ENCODE results near the gene GNG12.
"Not testable (repeated sequence)": the region's sequence is repeated elsewhere in the genome, so short reads cannot be mapped to it uniquely, and the experiment has no call there.

Gene GNG12

DNA sequence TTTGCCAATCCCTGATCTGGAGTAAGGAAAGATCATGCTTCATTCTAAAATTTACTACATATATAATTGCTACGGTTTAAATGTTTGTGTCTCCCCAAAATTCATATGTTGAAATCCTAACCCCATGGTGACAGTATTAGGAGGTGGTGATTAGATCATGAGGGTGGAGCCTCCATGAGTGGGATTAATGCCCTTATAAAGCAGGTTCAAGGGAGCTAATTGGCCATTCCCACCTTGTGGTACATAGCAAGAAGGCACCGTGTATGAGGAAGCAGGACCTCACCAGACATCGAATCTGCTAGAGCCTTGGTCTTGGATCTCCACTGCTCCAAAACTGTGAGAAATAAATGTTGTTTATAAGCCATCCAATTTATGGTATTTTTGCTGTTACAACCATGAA, 92.7 kb downstream of the GNG12 start:
- Mint-ChIP-seq H3K27me3 (no peaks in the 10 kb centered on the region), H3K36me3 (peaks cover 0 to 2% of the 10 kb centered on the region in 2 donors), H3K9me3 (no peaks in the 10 kb centered on the region), H3K27ac (no peak overlapping the region), H3K4me1 (peaks cover 11 to 12% of the 10 kb centered on the region in 2 donors), H3K4me3 (no peak overlapping the region)
- ATAC-seq (replicated peaks) (no peak), DNase-seq (no peak)

DNA sequence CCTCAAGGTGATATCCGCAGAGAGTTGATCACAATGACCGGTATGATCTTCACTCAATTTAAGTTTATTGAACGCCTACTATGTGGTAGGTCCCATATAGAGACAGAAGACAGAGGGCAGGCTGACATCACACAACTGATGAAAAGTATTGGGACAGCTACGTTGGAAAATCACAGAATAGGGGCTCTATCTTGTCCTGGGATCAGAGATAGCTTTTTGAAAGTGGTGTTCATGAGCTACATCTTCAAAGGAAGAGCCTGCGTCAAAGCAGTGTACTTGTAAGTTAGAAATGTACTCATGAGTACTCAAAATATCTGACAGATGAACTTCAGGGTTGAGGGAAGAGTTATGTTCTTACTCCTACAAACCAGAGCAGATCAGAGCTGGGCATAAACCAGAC, 93.9 kb downstream of the GNG12 start:
- Mint-ChIP-seq H3K27ac (no peak overlapping the region), H3K36me3 (peaks cover 0 to 2% of the 10 kb centered on the region in 2 donors), H3K4me3 (no peak overlapping the region), H3K4me1 (peaks cover 14 to 15% of the 10 kb centered on the region in 2 donors), H3K9me3 (no peaks in the 10 kb centered on the region), H3K27me3 (no peaks in the 10 kb centered on the region)
- ATAC-seq (replicated peaks), result no peak
- no peak for DNase-seq

DNA sequence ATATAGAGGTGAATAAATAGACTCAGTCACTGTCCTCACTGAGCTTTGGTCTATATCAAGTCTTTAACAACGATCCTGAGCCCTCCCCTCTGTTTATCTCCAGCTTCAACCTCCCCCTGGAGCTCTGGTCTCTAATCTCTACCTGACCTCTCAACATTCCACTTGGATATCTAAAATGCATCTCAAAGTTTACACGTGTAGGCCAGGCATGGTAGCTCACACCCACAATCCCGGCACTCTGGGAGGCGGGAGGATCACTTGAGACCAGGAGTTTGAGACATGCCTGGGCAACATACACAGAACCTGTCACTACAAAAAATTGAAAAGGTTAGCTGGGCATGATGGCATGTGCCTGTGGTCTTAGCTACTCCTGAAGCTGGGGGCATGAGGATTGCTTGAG, 94.9 kb downstream of the GNG12 start:
- Mint-ChIP-seq H3K27me3 (no peaks in the 10 kb centered on the region), H3K36me3 (peaks cover 0 to 2% of the 10 kb centered on the region in 2 donors), H3K4me1 (peaks cover 20 to 23% of the 10 kb centered on the region in 2 donors), H3K9me3 (no peaks in the 10 kb centered on the region), H3K27ac (no peak overlapping the region), H3K4me3 (no peak overlapping the region)
- DNase-seq (no peak), ATAC-seq (replicated peaks) (no peak)

DNA sequence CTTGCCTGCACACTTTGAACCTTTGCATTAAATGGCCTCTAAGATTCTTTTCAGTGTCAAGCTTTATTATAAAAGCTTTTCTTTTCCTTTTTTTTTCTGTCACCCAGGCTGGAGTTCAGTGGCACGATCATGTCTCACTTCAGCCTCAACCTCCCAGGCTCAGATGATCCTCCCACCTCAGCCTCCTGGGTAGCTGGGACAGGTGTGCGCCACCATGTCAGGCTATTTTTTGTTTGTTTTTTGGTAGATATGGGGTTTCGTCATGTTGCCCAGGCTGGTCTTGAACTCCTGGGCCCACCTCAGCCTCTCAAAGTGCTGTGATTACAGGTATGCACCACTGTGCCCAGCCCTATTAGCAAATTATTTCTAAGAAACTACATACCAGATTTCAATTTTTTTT, 95.4 kb downstream of the GNG12 start:
- H3K27me3 Mint-ChIP-seq, result no peaks in the 10 kb centered on the region
- no peak overlapping the region for H3K27ac Mint-ChIP-seq
- no peak overlapping the region for H3K4me3 Mint-ChIP-seq
- no peaks in the 10 kb centered on the region for H3K9me3 Mint-ChIP-seq
- H3K4me1 Mint-ChIP-seq, result peaks cover 22 to 23% of the 10 kb centered on the region in 2 donors
- no peak for DNase-seq
- no peak for ATAC-seq (replicated peaks)
- H3K36me3 Mint-ChIP-seq, result peaks cover 0 to 2% of the 10 kb centered on the region in 2 donors

DNA sequence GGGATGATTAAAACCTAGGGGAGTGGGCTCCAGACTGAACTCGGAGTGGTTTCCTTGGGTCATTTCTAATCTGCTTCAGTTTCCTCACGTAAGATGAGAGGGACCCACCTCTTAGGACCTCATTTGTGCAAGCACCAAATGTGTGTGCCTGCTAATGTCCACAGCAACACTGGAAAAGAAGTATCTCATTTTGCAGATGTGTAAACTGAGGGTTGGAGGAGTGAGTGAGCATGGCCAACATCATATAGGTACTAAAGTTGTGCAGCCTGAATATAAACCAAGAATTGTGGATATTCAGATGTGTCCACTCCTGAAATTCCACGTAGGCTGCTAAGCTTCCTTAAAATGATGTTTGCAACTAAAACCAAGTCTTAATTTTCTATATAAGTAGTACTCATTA, 96.5 kb downstream of the GNG12 start:
- DNase-seq (no peak), ATAC-seq (replicated peaks) (no peak)
- Mint-ChIP-seq H3K4me3 (peak overlapping the region; percentile 80 to 88), H3K4me1 (peaks cover 22 to 23% of the 10 kb centered on the region in 2 donors), H3K27ac (peak overlapping the region; percentile 96), H3K36me3 (peaks cover 0 to 2% of the 10 kb centered on the region in 2 donors), H3K9me3 (no peaks in the 10 kb centered on the region), H3K27me3 (no peaks in the 10 kb centered on the region)

DNA sequence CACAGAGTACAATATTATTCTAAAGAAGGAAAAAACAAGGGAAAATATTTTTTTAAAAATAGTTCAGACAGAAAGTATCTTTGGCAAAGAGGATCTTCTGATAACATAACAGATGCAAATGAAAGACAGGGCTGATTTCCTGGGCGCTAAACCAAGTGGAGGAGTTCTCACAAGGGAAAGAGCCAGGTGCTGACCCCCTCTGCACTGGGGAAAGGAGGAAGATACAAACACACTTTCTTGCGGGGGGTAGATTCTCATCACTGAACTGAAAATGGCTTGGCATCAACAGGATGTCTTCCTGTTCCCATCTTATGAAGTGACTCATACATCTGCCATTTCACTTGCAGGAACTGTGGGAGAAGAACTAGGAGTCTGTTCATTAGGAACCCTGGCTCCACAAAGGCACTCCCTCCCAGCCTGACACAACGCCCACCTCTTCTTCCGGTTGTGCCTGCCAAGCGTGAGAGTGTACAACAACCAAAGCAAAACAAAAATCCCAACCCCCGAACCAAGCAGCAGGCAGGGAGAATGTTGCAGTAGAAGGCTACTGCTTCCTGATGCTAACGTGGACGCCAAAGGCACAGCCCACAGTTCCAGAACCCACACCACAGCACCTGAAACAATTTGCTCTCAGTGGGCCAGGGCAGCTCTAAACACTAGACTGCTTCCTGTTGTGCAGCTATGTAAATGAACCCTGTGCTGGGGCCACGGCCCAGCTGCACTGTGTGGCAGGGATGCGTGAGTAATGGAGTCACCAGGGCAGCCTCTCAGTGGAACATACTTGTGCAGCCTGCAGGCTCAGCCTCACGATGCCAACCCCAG, 97.2 kb downstream of the GNG12 start:
- ATAC-seq (replicated peaks), result peak; percentile 95 to 98

DNA sequence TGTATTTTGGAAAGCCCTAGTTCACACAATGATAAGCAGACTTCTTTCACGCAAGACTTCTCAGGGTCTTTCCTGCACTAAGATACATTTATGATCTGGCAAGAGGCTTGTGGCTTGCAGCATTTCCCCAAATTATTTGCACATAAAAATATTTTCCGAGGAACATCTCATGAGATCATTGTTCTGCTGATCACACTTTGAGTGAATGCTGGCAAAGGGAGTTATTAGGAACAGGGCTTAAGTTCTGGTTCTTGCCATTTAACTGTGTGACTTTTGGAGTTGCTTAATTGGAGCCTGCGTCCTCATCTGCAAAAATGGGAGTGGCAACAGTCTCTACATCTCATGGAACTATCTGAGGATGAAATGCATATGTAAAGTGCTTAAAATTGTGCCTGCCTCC, 98.1 kb downstream of the GNG12 start:
- H3K4me3 Mint-ChIP-seq, result no peak overlapping the region
- H3K27ac Mint-ChIP-seq, result no peak overlapping the region
- DNase-seq, result no peak
- H3K27me3 Mint-ChIP-seq, result no peaks in the 10 kb centered on the region
- no peaks in the 10 kb centered on the region for H3K9me3 Mint-ChIP-seq
- H3K4me1 Mint-ChIP-seq, result peaks cover 24 to 26% of the 10 kb centered on the region in 2 donors
- H3K36me3 Mint-ChIP-seq, result peaks cover 0 to 2% of the 10 kb centered on the region in 2 donors
- ATAC-seq (replicated peaks), result peak in 1 of 2 donors; percentile 29

More for the DNA sequence above, 97.2 kb downstream of the GNG12 start:
- DNase-seq, result peak; percentile 44
- no peaks in the 10 kb centered on the region for H3K9me3 Mint-ChIP-seq
- peak overlapping the region; percentile 96 for H3K27ac Mint-ChIP-seq
- peak overlapping the region; percentile 80 to 88 for H3K4me3 Mint-ChIP-seq
- H3K27me3 Mint-ChIP-seq, result no peaks in the 10 kb centered on the region
- H3K36me3 Mint-ChIP-seq, result peaks cover 0 to 2% of the 10 kb centered on the region in 2 donors
- peaks cover 23 to 25% of the 10 kb centered on the region in 2 donors for H3K4me1 Mint-ChIP-seq

DNA sequence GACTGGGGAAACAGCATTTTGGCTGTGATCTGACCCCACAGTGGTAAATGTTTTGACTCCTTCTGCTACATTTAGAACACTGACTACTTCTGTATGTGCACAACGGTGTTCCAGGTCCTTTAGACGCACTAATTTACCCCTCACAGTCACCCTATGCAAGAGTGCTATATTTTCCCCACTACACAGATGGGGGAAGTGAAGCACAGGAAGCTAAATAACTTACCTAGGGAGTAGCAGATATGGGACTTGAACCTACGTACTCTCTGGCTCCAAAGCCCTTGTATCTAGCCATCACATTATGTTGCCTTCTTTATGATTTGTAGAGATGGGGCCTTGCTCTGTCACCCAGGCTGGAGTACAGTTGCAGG, 99.0 kb downstream of the GNG12 start:
- Mint-ChIP-seq H3K4me1 (peaks cover 31 to 32% of the 10 kb centered on the region in 2 donors), H3K27ac (no peak overlapping the region), H3K4me3 (no peak overlapping the region), H3K36me3 (peaks cover 0 to 2% of the 10 kb centered on the region in 2 donors), H3K9me3 (no peaks in the 10 kb centered on the region), H3K27me3 (no peaks in the 10 kb centered on the region)
- ATAC-seq (replicated peaks) (no peak), DNase-seq (no peak)

DNA sequence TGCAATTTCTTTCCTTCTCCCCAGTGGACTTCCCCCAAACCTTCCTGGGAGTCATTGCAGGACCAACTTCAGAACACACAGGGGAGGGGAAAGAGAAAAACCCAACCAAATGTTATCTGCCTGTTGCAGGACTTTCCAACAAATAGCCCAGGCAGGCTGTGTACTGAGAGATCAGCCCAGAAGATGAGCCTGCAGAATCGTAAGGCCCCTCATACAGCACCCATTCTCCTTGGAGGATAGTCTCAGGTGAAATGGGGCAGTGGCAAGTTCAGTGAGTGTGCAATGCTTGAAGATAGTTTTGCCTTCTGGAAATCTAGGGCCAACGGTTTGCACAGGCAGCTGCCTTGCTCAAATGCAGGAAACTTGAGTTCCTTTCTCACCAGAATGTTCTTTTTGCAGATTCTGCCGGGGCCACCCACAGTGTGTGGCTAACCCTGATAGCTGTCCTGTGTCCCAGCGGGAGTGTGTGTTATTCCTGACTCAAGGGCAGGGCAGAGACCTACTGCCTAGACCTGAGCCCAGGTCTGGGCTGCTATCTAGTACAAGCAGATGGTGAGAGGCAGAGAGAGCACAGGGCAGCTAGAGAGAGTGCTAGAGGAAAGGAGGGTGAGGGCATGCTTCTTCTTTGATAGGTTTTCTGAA, 99.5 kb downstream of the GNG12 start:
- H3K27ac Mint-ChIP-seq, result no peak overlapping the region
- H3K27me3 Mint-ChIP-seq, result no peaks in the 10 kb centered on the region
- no peak overlapping the region for H3K4me3 Mint-ChIP-seq
- DNase-seq, result no peak
- ATAC-seq (replicated peaks), result peak in 1 of 2 donors; percentile 11
- peaks cover 0 to 2% of the 10 kb centered on the region in 2 donors for H3K36me3 Mint-ChIP-seq
- H3K9me3 Mint-ChIP-seq, result no peaks in the 10 kb centered on the region
- H3K4me1 Mint-ChIP-seq, result peaks cover 31 to 34% of the 10 kb centered on the region in 2 donors

DNA sequence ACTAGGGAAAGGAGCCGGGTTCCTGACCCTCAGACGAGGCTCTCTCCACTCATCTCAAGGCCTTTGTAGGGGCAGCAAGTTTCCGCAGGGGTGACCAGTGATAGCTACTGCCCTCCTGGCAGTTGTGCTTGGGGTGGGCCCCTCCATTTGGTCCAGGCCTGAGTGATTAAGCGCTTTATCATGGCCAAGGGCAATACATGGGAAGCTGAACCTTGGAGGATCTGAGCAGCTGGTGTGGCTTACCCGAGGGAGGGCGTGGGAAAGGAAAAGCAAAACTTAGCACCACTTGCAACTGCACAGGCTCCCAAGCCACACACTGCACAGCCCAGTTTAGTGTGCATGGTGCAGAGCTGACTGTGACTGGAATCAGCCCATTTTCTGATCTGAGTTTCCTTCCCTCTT, 100.5 kb downstream of the GNG12 start:
- ATAC-seq (replicated peaks) (no peak), DNase-seq (no peak)
- no peaks in the 10 kb centered on the region for H3K9me3 Mint-ChIP-seq
- H3K36me3 Mint-ChIP-seq, result no peaks in the 10 kb centered on the region
- no peaks in the 10 kb centered on the region for H3K27me3 Mint-ChIP-seq
- no peak overlapping the region for H3K27ac Mint-ChIP-seq
- H3K4me3 Mint-ChIP-seq, result no peak overlapping the region
- H3K4me1 Mint-ChIP-seq, result peaks cover 31 to 38% of the 10 kb centered on the region in 2 donors

DNA sequence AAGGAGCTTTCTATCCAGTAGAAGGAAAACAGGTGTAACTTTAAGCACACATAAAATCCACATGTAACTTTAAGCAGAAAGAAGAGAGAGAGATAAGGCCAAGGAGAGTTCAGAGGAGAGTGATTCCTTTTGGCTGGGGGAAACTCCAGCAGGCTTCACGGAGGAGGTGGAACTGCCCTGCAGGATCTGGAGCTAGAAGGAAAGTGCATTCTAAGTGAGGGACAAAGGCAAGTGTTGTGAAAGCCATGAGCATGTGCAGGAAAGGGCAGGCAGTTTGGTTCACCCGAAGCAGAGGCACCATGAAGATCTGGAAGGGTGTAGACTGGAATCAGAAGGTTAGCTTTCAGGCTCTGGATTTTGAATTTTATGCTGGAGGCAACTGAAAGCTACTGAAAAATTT, 101.9 kb downstream of the GNG12 start:
- no peak overlapping the region for H3K27ac Mint-ChIP-seq
- H3K9me3 Mint-ChIP-seq, result no peaks in the 10 kb centered on the region
- no peaks in the 10 kb centered on the region for H3K27me3 Mint-ChIP-seq
- no peak for ATAC-seq (replicated peaks)
- H3K4me3 Mint-ChIP-seq, result no peak overlapping the region
- DNase-seq, result no peak
- peaks cover 26 to 33% of the 10 kb centered on the region in 2 donors for H3K4me1 Mint-ChIP-seq
- H3K36me3 Mint-ChIP-seq, result no peaks in the 10 kb centered on the region

DNA sequence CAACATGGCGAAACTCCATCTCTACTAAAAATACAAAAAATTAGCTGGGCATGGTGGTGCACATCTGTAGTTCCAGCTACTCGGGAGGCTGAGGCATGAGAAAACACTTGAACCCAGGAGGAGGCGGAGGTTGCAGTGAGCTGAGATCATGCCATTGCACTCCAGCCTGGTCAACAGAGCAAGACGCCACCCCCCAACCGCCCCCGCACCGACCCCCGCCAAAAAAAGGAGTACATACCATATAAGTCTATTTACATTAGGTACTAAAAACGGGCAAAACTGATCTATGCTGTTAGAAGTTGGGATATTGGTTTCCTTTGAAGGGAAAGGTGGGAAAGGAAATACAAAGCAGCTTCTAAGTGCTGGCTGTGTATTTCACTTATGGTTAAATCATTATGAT, 103.0 kb downstream of the GNG12 start:
- H3K27me3 Mint-ChIP-seq; H3K9me3 Mint-ChIP-seq; H3K4me3 Mint-ChIP-seq; ATAC-seq (replicated peaks); H3K36me3 Mint-ChIP-seq; H3K27ac Mint-ChIP-seq; DNase-seq: not testable (repeated sequence)
- H3K4me1 Mint-ChIP-seq, result peaks cover 18 to 27% of the 10 kb centered on the region in 2 donors

DNA sequence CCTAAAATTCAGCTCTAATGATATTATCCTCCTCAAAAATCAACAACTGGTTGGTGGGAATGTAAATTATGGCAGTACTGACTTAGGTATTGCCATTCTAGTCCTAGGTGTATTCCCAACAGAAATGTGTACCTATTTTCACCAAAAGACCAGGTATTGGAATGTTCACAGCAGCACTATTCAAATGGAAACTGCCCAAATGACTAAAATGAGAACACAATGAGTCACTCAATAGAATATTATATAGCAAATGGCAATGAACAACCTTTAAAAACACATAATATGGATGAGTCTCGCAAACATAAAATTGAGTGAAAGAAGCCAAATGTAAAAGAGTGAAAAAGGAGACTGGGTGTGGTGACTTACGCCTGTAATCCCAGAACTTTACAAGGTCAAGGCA, 103.4 kb downstream of the GNG12 start:
- peak; percentile 43 to 50 for ATAC-seq (replicated peaks)
- H3K27me3 Mint-ChIP-seq, result no peaks in the 10 kb centered on the region
- no peaks in the 10 kb centered on the region for H3K36me3 Mint-ChIP-seq
- no peak overlapping the region for H3K4me3 Mint-ChIP-seq
- no peaks in the 10 kb centered on the region for H3K9me3 Mint-ChIP-seq
- H3K4me1 Mint-ChIP-seq, result peaks cover 18 to 25% of the 10 kb centered on the region in 2 donors
- no peak overlapping the region for H3K27ac Mint-ChIP-seq
- DNase-seq, result no peak

DNA sequence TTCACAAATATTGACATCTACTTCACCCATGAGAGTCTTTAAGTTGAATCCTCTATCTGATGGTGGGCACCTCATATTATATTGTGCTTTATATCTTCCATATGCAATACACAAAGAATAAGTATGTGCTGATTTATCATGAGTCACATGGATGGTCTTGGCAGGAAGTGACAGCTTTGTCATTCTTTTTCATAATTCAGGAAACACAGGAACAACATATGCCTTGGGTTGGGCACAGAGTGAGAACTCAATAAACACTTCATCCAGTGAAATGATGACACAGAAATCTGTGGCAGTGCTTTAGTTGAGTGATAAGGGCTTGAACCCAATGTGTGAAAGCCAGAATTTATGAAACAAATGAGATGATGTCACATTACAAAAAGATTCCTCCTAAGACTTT, 107.0 kb downstream of the GNG12 start:
- Mint-ChIP-seq H3K27me3 (no peaks in the 10 kb centered on the region), H3K9me3 (no peaks in the 10 kb centered on the region)
- no peak for ATAC-seq (replicated peaks)

More for the DNA sequence above, 107.0 kb downstream of the GNG12 start:
- DNase-seq, result no peak
- H3K4me1 Mint-ChIP-seq, result peaks cover 8 to 15% of the 10 kb centered on the region in 2 donors
- H3K36me3 Mint-ChIP-seq, result no peaks in the 10 kb centered on the region
- no peak overlapping the region for H3K4me3 Mint-ChIP-seq
- H3K27ac Mint-ChIP-seq, result no peak overlapping the region
